Measurements from ENCODE around the gene TPCN2. TPM values are rescaled to one million over a fixed set of nuclear protein-coding genes. Genes with fewer than 3 reads are reported as not detected.

The TPCN2 gene
- total and polyA plus RNA-seq, 9 of the 15 experiments (the other 6 are each of a cell fraction or from before 2014, with no cell fraction given): 0.66 to 10.2 (median 4.6) TPM

DNA sequence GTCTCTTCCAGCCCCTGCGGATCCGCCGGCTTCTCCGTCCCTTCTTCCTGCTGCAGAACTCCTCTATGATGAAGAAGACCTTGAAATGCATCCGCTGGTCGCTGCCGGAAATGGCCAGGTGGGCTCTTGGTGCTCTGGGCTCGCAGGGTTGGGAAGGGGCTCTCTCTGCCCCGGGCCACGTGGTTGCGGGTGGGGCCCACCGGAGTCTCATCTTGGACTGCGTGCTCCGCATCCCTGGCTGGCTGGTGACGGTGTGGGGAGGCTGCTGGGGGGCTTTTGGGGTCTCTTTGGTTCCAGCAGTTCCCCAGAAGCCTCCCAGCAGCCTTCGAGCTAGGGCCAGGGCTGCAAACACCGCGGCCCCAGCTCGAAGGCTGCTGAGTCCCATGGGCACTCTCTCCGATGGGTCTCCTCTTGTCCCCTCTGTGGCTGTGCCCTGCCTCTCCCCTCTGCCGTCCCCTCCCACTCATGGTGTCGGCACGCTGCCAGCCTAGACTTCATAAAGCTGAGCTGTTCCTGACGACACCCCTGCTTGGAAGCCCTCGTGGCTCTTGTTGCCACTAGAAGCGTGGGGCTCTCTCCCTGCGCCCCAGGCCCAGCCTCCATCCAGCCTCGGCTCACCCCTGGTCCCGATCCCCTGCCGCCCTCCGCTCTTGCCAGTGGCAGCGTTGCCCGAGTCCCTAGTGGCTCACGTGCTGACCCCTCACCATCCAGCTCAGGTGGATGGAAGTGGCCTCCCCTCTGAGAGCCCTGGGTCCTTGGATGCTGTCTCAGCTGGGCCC, 14.3 kb downstream of the TPCN2 start:
- Histone ChIP-seq H4K20me1 (replicated peaks; ENCODE audit: control insufficient read depth, insufficient read depth, low read length) (0 out of 2 replicates have a peak, but pooled peaks cover 9% of the 10 kb centered on the region), H3K79me2 (ENCODE audit: control insufficient read depth, insufficient read depth, low read length) (no peaks in the 10 kb centered on the region), H3K4me3 (no peak overlapping the region), H3K27ac (ENCODE audit: extremely low read depth, low read depth, low read length) (no peak overlapping the region), H3K9me3 (replicated peaks; ENCODE audit: control insufficient read depth, insufficient read depth, low read depth, low read length) (no peaks in the 10 kb centered on the region), H3K9me1 (ENCODE audit: control insufficient read depth, insufficient read depth, low read length) (no peaks in the 10 kb centered on the region), H3K36me3 (ENCODE audit: control insufficient read depth, insufficient read depth, low read length) (no peaks in the 10 kb centered on the region), H3K4me1 (replicated peaks in 1 of 2; ENCODE audit: control insufficient read depth in 2 of 2, insufficient read depth in 2 of 2, low read length in 2 of 2) (peaks cover 0 to 46% of the 10 kb centered on the region in 2 experiments; a peak in 2 of 5 replicates), H3K9ac (ENCODE audit: insufficient read depth in 1 of 2, low read depth in 2 of 2, low read length in 2 of 2) (no peak overlapping the region), H3K27me3 (ENCODE audit: control insufficient read depth in 2 of 2, insufficient read depth in 2 of 2, low read length in 2 of 2) (no peaks in the 10 kb centered on the region), H2AFZ (ENCODE audit: low read depth, low read length) (no peak overlapping the region), H3K4me2 (ENCODE audit: insufficient read depth, low read length) (no peak overlapping the region)
- ATAC-seq: no peak
- CTCF ChIA-PET (ENCODE audit: low intra/inter-chr PET ratio): no interaction called here
- DNase-seq (ENCODE audit: extremely low read depth in 1 of 4, low spot score in 3 of 4): no peak
- BruUV-seq (replicated peaks): no TSS peak
- 79% methylated on average over 33 of the region's 34 CpGs for WGBS (ENCODE audit: insufficient coverage, low coverage, missing lambda C conversion rate)
- no peak for FAIRE-seq
- intact Hi-C loops (cut with micrococcal nuclease): no loop called here
- in situ Hi-C loops (cut with MboI): no loop called here
- POLR2A ChIA-PET: no interaction called here
- TF ChIP-seq ZNF76 (CRISPR knock-in tag; IDR thresholded peaks at IDR 0.05; ENCODE audit: borderline replicate concordance) (no peak), POLR2G (IDR thresholded peaks at IDR 0.05; ENCODE audit: low read depth, low read length) (0 out of 2 replicates have a peak, but pooled peaks have one; percentile 19), ZBTB7A (IDR thresholded peaks at IDR 0.05; ENCODE audit: borderline replicate concordance, control insufficient read depth, low read depth, low read length) (0 out of 2 replicates have a peak, but pooled peaks have one; percentile 20), ZNF57 (CRISPR knock-in tag; IDR thresholded peaks at IDR 0.05) (no peak), ILK (tag; IDR thresholded peaks at IDR 0.05; ENCODE audit: borderline replicate concordance, low read depth) (no peak)
- TF ChIP-seq, protein P1, sequence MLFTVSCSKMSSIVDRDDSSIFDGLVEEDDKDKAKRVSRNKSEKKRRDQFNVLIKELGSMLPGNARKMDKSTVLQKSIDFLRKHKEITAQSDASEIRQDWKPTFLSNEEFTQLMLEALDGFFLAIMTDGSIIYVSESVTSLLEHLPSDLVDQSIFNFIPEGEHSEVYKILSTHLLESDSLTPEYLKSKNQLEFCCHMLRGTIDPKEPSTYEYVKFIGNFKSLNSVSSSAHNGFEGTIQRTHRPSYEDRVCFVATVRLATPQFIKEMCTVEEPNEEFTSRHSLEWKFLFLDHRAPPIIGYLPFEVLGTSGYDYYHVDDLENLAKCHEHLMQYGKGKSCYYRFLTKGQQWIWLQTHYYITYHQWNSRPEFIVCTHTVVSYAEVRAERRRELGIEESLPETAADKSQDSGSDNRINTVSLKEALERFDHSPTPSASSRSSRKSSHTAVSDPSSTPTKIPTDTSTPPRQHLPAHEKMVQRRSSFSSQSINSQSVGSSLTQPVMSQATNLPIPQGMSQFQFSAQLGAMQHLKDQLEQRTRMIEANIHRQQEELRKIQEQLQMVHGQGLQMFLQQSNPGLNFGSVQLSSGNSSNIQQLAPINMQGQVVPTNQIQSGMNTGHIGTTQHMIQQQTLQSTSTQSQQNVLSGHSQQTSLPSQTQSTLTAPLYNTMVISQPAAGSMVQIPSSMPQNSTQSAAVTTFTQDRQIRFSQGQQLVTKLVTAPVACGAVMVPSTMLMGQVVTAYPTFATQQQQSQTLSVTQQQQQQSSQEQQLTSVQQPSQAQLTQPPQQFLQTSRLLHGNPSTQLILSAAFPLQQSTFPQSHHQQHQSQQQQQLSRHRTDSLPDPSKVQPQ (CRISPR knock-in tag; IDR thresholded peaks at IDR 0.05; ENCODE audit: borderline replicate concordance): no peak

Data from K562 (cell line).